ENCODE data around the gene HNRNPL.

HNRNPL gene

DNA sequence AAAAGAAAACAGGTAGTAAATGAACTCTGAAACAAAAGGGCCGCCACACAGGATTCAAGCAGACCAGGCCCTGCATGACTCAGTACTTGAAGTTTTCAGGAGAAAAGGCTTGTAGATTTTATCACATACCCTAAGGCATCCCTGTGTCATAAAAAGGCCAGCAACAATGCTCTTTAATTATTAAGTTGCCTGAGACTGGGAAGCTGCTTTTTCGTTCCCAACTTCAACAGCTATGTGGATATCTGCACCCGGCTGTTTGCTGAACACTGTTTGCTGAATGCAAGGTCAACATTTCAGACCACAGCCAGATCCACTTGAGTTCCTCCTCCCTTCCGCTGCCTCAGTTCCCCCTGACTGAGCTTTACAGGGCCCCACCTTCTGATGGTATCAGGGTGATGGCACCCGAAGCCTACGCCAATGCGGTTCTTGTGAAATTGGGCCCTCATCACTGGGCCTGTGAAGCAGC, 12.1 kb downstream of the HNRNPL start:
- H3K4me3 ChIP-seq (ENCODE audit: low read length): no peak overlapping the region
- no peak for DNase-seq (ENCODE audit: low read depth)
- TF ChIP-seq, protein P1, sequence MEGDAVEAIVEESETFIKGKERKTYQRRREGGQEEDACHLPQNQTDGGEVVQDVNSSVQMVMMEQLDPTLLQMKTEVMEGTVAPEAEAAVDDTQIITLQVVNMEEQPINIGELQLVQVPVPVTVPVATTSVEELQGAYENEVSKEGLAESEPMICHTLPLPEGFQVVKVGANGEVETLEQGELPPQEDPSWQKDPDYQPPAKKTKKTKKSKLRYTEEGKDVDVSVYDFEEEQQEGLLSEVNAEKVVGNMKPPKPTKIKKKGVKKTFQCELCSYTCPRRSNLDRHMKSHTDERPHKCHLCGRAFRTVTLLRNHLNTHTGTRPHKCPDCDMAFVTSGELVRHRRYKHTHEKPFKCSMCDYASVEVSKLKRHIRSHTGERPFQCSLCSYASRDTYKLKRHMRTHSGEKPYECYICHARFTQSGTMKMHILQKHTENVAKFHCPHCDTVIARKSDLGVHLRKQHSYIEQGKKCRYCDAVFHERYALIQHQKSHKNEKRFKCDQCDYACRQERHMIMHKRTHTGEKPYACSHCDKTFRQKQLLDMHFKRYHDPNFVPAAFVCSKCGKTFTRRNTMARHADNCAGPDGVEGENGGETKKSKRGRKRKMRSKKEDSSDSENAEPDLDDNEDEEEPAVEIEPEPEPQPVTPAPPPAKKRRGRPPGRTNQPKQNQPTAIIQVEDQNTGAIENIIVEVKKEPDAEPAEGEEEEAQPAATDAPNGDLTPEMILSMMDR (conservative IDR thresholded peaks at IDR 0.05; ENCODE audit: low read depth, low read length): no peak

DNA sequence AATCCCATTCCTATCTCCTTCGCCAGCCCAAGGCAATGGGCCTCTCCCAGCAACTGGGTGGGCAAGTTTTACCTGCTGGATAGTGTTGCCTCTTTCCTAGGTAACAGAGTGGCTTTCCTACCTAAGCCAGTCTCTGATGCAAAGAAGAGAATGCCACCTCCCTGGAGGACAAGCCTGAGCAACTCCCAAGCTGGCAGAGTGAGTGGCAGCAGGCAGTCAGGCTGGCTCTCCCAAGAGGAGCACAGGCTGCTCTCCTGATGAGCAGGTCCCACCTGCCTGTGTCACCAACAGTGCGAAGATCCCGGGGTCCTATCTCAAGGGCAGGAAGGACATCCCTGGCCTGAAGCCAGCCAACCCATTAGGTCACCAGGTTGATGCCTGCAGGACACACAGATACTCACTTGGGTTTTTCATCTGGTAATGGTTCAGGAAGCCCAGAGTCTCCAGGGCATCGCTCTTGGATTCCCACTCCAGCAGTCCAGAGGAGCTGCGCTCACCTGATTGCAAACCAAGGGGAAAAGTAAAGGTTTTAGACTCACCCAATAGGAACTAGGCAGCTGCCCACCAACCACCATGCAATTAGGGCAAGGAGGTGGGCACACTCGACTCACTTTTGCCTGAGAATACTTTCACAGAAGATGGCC, 12.7 kb downstream of the HNRNPL start:
- H3K4me3 ChIP-seq (ENCODE audit: low read length): no peak overlapping the region
- TF ChIP-seq, protein P1 (conservative IDR thresholded peaks at IDR 0.05; ENCODE audit: low read depth, low read length): no peak
- DNase-seq (ENCODE audit: low read depth): no peak

DNA sequence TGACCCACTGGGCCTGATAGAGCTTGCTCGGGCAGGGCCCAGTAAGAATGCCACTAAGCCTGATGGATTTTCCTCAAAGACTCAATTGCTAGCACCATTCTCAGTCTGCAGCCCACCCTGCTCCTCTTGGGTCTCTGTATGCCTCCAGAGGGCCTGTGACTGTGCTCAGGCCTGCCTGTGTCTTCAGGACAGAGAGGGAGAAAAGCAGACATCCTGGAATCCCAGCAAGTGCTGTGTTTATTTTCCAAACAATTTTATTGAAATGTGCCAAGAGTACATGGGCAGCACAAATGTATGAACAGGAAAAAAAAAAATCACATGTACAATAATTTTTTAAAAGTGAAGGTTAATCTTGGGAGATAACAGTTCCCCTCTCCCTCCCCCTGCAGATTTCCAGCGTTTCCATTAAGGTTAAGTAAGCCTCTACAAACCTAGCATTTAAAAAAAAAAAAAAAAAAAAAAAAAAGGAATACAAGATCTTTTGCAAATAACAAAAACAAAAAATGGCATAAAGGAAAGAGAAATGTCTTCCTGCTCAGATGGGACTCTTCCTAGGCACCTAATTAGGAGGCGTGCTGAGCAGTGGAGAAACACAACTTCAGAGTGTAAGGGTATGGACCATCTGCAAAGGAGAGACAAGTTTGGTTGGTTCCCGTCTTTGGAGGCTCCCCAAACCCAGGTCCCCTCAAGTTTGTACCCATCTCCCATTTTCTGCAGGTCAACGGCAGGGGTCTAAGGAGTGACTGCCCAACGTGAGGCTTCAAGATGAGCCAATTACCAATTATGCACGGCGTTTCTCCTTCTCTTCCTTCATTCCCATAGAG, 13.4 kb downstream of the HNRNPL start:
- H3K4me3 ChIP-seq (ENCODE audit: low read length): no peak overlapping the region
- DNase-seq (ENCODE audit: low read depth): no peak
- TF ChIP-seq, protein P1 (conservative IDR thresholded peaks at IDR 0.05; ENCODE audit: low read depth, low read length): no peak

DNA sequence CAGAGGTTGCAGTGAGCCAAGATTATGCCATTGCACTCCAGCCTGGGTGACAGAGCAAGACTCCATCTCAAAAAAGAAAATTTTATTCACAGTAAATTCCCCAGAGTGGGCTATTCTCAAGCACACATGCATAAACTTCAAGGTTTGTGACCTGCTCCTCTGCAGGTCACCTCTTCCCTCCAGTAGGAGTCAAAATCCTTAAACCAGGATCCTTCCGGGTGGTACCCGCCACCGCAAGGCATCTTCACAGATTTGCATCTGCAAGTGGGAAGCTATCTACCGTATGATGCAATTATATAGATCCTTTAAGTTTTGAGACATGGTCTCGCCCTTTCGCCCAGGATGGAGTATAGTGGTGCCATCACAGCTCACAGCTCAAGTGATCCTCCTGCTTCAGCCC, 15.2 kb downstream of the HNRNPL start:
- no peak overlapping the region for H3K4me3 ChIP-seq (ENCODE audit: low read length)
- no peak for DNase-seq (ENCODE audit: low read depth)
- TF ChIP-seq, protein P1 (conservative IDR thresholded peaks at IDR 0.05; ENCODE audit: low read depth, low read length): no peak

DNA sequence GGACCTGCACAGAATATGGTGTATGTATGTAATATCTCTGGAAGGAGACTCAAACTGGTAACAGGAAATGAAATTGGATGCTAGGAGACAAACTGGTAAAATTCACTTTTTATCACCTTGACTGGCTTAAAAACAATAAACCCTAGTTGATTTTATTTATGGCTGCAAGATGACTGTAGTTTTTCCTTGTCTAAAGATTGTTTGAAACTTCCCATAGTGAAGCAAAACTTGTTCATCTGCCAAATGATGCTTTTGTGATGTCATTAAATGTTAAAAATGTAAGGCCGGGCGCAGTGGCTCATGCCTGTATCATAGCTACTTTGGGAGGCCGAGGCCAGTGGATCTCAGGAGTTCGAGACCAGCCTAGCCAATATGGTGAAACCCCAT, 15.7 kb downstream of the HNRNPL start:
- TF ChIP-seq, protein P1 (conservative IDR thresholded peaks at IDR 0.05; ENCODE audit: low read depth, low read length): no peak
- no peak for DNase-seq (ENCODE audit: low read depth)
- no peak overlapping the region for H3K4me3 ChIP-seq (ENCODE audit: low read length)

DNA sequence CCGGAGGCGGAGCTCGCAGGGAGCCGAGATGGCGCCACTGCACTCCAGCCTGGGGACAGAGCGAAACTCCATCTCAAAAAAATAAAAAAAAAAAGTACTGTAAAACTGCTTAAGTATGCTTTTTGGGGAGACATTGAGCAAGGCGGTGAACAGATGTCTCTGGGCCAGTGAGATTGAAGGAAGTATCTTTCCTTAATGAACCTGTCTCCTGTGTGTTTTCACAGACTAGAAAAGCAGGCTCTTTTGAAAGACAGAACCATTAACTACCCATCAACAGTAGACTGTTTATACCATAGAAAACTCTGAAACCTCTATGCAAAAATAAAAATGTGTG, 16.7 kb downstream of the HNRNPL start:
- H3K4me3 ChIP-seq (ENCODE audit: low read length): no peak overlapping the region
- no peak for DNase-seq (ENCODE audit: low read depth)
- TF ChIP-seq, protein P1 (conservative IDR thresholded peaks at IDR 0.05; ENCODE audit: low read depth, low read length): no peak

DNA sequence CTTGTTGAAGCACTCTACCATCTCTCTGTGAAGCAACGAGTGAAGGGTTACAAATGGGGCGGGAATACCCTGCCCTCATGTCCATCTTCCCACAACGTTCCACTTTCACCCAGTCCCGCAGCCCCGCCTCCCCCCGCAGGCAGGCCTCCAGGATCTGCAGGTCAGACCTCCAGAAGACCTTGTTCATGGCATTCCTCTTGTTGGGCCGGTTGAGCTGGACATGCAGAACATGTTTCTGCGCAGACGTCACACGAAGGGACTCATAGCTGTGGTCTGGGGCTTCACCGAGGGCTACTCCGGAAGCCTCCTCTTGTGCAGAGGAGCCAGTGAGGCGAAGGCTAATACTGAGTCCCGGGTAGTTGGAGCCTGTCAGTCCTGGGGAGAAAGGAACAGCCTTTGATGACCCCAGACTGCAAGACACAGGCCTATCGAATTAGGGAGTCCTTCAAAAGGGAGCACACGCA, 18.6 kb downstream of the HNRNPL start:
- no peak for DNase-seq (ENCODE audit: low read depth)
- peak overlapping the region; percentile 83 for H3K4me3 ChIP-seq (ENCODE audit: low read length)
- TF ChIP-seq, protein P1 (conservative IDR thresholded peaks at IDR 0.05; ENCODE audit: low read depth, low read length): no peak

Data from retinal pigment epithelial cell (primary cell).